NCI-H526 (cell line): ENCODE results near the gene NR2F6.

ENCODE experiments used
- DNase-seq, 2 experiments: peaks; one replicate each; lab custom pipeline; 2025; lab: John Stamatoyannopoulos, UW

NR2F6 gene

DNA sequence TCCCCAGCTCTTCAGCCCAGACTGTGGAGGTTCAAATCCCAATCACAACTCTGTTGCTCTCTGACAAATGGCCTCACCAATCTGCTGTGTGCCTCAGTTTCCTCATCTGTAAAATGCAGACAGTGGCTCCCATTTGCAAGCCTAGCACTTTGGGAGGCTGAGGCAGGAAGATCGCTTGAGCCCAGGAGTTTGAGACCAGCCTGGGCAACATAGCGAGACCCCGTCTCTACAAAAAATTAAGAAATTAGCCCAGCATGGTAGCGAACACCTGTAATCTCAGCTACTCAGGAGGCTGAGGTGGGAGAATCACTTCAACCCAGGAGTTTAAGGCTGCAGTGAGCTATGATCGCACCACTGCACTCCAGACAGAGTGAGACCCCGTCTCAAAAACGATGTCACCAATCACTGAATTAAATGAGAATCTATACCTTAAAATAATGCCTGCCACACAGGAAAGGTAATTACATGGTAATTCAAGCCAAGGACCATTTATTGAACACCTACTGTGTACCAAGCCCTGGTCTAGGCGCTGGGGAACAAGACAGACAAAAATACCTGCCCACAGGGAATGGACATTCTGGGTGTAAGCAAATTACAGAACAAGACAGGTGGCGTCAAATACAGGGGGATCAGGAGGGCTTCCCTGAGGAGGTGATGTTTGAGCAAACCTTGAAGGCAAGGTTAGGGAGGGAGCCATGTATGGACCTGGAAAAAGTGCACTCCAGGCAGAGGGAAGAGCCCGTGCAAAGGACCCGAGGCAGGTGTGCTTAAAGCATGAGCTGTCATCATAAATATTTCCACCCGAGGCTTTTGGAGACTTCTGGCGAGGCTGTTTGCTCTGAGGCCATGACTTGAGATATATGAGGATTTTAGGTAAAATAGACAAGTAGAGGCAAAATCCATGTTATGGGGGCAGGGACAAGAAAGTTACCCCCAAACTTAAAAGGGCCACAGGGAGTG is 7.7 kb downstream of the NR2F6 start:
- no peak for DNase-seq

DNA sequence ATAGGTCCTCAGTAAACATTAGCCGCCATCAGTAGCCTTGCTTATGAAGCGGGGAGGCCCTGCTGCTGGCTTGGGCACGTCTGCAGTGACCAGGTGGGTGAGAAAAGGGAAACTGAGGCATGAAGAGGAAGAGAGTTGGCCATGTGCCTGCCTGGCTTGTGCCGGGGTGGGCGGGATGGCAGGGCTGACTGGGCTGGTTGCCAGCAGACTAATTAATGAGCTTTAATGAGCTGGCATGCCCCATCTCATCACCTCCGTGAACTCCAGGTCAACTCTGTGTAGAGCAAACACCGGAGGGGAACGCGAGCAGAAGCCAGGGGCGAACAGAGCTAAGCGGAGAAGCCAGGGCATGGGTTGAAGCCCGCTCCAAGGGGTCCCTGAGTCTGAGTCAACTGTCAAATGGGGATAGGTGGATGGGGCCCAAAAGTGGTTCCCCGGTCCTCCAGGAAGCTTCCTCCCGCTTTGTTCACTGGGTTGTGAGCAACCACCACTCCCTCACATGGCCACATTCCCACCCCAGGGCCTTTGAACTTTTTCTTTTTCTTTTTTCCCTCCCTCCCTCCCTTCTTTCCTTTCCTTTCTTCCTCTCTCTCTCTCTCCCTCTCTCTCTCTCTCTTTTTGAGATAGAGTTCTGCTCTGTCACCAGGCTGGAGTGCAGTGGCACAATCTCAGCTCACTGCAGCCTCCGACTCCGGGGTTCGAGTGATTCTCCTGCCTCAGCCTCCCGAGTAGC is 8.7 kb downstream of the NR2F6 start:
- no peak for DNase-seq

DNA sequence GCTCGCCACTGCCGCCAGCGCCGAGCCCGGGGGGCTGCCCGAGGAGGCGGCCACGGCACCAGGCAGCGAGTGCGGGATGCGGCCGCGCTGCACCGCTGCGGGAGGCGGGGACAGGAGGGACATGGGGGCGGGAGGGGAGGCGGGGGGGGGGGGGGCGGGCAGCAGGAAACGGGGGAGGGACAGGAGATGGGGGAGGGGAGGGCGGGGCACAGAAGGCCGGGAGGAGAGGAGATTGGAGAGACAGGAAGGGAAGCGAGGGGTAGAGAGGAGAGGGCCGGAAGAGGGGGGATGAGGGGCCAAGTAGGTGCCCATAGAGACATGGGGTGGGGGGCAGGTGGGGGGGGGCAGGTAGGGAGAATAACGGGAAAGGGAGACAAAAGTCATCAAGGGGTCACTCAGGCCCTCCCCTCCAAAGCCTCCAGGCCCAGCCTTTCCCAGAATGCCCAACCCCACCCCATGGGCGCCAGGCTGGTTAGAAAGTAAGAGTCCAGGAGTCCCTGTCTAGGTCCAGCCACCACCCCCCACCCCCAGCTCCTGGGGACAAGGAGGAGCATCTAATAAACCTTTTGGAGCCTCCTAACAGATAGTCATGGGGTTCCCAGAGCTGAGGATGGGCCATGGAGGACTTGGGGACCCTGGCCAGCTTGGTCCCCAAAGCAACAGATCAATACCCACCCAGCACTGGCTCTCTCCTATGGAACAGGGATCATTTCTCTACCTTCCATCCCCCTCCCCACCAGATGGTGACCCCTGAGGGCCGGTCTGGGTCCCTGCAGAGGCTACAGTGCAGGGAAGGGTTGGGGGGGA is 9.5 kb downstream of the NR2F6 start:
- peak in 1 of 2 experiments; percentile 60 for DNase-seq

DNA sequence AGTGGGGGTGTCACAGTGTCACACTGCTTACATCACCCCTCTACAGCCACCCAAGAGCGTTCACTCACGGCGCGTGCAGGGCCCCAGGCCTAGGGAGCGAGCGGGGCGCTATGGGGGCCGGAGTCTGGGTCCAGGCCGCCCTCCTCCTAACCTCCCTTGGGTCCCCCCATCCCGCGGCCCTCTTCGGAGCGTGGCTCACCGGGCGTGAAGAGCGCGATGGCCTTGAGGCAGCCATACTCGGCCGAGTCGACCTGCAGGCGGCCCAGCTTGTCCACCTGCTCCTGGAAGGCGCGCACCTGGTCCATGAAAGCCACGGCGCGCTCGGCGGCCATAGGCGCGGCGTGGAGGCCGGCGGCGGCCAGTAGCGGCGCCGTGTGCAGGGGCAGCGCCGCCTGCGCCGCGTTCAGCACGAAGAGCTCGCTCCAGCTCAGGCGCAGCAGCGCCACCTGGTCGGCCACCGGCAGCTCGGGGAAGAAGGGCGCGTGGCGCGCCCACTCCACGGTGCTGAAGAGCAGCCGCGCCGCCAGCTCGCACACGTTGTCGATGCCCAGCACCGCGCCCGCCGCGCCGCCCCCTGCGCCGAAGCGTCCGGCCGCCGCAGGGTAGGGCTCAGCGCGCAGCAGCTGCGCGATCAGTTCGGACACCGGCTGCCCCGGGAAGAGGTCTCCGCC is 10.3 kb downstream of the NR2F6 start:
- DNase-seq, result peak in 1 of 2 experiments; percentile 63

DNA sequence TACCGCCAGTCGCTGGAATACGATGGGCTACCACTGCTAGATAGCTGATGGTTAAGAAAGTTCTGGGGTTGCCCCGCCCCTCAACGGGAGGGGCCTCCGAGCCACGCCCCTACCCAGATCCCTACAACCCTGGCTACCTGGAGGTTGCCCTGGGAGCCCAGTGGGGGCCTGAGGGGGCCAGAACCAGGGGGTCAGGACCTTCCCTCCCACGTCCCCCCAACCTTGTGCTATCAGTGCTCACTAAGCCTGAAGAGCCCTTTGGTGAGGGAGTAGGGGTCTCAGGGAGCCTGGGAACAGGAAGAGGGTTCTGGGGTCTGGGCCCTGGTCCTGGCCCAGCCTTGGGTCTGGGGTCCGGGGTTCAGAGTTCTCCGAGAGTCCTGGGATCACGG is 10.8 kb downstream of the NR2F6 start:
- peak in 1 of 2 experiments; percentile 60 for DNase-seq

DNA sequence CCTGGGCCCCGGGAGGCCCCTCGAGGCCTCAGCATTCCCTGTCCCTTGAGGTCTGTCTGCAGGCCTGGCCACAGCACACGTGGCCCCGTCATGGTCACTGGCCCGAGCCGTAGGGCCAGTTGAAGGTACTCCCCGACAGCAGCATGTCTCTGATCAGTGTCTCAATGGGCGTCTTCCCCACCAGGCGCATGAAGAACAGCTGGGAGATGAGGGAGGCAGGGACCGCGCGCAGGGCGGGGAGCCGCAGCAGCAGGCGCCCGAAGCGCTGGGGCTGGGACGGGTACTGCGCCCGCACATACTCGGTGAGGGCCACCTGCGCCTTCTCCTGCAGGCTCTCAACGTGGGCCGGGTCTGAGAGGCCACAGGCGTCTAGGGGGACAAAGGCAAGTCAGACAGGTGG is 13.5 kb downstream of the NR2F6 start:
- DNase-seq, result no peak

DNA sequence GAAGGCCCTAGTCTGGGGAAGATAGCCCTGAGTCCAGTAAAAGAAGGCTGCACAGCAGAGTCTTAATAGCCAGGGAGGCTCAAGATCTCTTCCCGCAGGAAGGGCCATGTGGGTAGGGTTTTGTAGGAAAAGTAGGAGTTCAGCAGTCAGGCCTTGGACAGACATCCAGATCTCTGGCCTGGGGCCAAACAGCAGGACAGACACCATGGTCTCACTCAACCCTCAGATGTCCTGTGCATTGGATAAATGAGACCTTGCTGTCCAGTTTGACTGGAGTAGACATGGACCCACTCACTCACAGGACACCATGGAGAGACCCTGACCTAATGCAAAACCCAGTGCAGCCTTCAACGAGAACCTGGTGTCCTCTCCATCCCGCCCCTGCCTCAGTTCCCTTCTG is 15.8 kb downstream of the NR2F6 start:
- no peak for DNase-seq

DNA sequence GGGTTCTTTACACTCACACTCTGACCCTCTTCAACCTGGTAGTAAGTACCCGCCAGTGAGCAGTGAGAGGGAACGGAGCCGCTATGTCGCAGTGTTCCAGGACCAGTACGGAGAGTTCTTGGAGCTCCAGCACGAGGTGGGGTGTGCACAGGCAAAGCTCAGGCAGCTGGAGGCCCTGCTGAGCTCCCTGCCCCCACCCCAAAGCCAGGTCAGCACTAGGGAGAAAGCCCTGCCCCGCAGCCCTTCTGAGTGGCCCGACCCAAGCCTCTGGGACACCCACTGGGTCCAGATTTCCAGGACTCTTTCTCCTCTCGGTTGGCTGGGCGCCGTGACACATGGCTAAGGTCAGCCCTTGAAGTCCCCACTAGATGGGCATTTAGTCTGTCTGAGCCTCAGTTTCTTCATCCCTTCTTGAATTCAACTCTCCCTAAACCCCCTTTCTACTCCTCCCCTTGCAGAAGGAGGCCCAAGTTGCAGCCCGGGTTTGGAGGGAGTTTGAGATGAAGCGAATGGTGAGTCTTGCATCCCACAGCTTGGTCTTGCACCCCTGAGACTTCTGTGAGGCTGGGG is 17.8 kb downstream of the NR2F6 start:
- no peak for DNase-seq

DNA sequence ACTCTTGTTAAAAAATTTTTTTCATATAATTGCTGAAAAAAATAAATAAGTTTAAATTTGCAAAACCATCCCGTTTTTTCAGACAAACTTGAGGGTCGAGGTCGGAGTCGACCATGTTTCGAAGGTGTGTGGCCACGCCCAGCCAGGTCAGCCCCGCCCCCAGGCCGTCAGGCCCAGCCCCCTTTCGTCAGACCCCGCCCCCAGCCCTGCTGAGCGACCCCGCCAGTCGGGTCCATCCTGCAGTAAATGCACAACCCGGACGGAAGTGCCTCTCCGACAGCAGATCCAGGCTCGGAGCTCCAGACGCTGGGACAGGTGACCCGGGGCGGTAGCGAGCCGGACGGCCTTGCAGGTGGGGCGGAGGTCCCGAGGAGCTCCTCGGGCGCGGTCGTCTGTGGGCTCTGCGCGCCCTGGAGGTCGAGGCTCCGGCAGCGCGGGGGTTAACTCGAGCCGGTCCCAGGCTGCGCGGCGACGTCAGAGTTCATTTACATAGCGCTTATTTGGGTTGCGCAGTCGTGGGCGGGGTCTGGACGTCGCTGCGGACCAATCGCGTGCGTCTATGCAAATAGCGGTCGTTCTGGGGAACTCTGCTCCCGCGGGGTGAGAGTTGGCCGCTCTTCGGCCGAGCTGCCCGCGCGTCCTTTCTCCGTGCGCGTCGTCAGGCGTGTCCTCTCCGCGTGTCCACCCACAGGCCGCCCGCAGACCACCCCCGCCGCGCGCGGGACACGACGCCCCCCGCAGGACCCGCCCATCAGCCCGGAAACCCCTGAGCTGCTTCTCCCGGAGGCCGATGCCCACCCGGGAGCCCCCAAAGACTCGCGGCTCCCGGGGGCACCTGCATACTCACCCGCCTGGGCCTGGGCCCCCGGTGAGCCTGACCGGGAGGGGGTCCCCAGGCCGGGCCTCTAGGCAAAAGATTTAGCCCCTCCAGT is 19.5 kb downstream of the NR2F6 start, which contains the start of gene OCEL1:
TSS of gene OCEL1 (plus strand) at position 225 of the 932 bp plus-strand sequence. CDS start at position 247, 22 bp downstream.
- DNase-seq, result peak; percentile 92 to 97

DNA sequence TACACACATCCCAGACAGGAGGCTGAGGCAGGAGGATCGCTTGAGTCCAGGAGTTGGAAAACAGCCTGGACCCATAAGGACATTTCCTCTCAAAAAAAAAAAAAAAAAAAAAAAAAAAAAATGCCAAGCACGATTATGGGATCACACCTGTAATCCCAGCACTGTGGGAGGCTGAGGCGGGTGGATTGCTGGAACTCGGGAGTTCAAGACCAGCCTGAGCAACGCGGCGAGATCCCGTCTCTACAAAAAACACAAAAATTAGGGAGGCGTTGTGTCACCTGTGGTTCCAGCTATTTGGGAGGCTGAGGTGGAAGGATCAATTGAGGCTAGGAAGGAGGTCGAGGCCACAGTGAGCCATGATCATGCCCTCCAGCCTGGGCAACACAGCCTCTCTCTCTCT is 20.7 kb downstream of the NR2F6 start:
- no peak for DNase-seq

DNA sequence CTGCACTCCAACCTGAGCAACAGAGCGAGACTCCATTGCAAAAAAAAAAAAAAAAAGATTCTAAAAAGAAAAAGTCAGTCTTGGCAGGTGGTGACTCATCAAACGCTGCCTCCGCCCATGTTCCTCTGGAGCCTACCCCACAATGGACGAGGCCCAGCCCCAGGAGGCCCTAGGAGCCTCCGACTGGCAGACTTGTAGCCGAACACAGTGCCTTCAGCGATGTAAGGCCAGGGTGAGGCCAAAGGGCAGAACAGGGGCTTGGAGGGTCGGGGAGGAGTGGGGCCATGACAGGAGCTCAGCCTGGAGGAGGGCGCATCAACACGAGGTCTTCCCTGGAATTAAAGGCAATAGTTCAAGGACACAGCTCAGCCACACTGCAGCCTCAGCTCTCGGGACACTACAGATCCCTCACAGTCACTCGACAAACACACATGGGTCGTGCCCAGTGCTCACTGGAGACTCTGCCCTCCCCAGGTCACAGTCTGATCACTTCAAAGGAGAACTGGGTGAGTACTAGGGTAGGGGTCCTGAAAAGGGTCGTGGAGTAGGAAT is 25.4 kb downstream of the NR2F6 start:
- DNase-seq, result no peak

DNA sequence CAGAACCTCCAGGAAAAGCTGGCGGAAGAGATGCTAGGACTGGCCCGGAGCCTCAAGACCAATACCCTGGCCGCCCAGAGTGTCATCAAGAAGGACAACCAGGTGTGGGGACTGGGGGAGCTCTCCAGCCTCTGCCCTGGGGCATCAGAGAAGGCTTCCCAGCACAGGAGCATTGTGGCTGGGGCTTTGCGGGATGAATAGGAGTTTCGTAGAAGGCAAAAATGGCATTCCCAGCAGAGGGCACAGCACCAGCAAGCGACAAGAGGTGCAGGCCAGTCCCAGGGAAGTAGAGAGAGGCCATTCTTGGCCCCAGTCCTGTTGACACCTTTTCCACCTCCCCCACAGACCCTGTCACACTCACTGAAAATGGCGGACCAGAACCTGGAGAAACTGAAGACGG is 26.4 kb downstream of the NR2F6 start:
- DNase-seq, result no peak

DNA sequence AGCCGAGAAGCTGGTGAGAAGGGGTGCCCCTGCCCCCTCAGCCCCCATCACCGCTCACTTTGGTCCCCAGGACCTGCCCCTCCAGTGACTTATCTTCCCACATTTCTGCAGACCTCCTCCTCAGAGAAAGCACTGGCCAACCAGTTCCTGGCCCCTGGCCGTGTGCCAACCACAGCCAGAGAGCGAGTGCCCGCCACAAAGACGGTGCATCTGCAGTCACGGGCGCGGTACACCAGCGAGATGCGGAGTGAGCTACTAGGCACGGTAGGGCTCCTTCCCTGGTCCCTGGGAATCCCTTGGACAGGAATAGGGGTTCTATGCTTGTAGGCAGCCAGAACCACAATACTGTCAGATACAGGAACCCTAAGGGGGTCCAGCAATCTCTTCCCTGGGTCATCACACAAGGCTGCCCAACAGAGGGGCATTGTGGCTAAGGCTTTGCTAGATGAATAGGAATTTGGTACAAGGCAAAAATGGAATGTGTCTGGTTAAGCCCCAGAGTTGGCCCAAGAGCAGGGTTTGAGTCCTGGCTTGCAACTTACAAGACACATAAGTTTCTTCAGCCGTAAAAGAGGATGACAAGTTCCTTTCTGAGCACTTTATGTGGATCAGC is 29.6 kb downstream of the NR2F6 start:
- no peak for DNase-seq

DNA sequence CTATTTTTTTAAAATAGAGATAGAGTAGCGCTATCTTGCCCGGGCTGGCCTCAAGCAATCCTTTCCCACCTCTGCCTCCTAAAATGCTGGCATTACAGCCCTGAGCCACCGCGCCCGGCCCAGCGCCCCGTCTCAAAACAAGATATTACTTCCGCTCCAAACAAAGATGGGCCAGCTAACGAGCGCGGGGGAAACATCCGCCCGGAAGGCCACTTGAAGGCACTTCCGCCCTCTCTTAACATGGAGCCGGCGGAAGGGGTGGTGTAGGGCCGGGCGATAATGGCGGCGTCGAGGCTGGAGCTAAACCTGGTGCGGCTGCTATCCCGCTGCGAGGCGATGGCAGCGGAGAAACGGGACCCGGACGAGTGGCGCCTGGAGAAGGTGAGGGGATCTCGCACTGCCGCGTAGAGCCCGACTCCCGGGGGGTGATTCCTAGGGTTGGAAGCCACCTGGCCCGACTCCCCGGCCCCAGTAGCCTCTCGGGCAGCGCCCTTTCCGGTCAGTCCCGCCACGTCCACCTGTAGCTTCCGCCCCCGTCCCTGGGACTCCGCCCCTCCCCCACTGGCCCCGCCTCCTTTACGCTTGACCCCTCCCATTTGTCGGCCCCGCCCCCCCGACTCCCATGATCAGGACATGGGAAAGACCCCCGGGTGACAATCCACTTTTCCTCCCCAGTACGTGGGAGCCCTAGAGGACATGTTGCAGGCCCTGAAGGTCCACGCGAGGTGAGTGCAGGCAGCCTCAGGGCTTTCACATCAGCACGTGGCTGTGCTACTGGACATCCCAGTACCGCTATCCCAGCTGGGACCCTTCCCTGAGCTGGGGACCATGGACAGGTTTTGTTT is 30.4 kb downstream of the NR2F6 start, which contains the start of gene USE1:
TSS of gene USE1 (plus strand) at position 231 of the 845 bp plus-strand sequence. CDS start at position 280, 49 bp downstream.
- DNase-seq, result peak; percentile 66 to 87

DNA sequence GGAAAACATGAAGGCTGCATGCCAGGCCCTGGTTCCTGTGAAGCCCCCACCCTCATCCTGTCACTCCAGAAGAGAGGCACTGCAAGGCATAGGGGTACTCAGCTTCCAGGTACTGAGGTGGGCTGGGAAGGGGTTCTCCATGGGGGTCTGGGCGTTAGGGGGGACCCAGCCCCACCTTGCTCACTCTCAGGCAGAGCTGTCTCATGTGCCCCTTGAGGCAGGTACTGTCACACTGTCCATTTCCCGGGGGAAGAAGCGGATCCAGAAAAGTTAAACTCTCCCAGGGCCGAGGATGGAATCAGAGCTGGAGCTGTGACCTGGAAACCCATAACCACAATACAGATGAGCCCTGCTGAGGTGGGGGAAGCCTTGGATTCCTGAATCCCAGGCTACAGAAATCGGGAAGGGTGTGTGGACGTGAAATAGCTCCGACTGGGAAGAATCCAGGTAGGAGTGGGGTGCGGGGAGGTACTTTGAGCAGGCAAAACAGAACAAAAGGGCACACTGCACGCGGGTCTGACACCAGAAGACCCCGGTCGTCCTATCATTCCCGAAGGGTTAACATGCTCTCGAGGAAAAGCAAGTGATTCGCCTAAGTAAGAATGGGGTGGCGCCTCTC is 31.1 kb downstream of the NR2F6 start:
- DNase-seq, result no peak

DNA sequence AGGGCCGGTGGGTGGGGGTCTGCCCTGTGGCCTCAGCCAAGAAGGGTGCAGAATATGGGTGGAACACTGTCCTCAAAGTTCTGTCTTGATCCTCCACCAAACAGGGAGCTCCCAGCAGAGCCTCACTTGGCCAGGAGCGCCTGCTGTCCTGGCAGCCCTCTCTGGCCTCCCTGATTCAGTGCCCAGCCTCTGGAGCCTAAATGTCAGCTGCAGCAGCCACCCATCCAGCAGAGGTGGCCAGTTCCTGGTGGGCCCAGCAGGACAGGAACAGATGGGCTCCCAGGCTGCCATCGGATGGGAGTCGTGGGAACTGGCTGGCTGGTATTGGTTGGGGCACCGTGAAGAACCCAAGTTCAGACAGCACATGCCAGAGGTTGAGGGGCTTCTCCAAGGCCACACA is 32.4 kb downstream of the NR2F6 start:
- no peak for DNase-seq

DNA sequence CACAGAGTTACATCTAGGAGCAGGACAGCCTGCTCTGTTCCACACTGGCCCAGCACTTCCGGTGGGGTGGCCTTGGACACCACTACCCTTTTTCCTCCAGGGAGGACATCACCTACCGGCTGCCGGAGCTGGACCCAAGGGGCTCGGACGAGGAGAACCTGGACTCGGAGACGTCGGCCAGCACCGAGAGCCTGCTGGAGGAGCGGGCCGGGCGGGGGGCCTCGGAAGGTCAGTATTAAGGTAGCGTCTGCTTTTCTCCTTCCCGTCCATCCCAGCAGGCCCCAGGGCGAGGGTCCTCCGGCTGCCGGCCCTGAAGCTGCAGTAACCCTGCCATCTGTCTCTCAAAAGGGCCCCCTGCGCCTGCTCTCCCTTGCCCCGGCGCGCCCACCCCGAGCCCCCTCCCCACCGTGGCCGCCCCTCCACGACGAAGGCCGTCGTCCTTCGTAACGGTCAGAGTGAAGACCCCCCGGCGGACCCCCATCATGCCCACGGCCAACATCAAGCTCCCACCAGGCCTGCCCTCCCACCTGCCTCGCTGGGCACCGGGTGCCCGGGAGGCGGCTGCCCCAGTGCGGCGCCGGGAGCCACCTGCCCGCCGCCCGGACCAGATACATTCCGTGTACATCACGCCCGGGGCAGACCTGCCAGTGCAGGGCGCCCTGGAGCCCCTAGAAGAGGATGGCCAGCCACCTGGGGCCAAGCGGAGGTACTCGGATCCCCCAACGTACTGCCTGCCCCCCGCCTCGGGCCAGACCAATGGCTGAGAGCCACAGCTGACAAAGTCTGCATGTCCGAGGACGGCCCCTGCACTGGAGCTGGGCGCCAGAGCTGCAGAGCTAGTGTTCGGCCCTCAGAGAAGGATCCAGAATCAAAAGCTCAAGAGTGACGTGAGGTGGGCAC is 33.9 kb downstream of the NR2F6 start:
- DNase-seq, result no peak
